Right renal cortex interstitium (tissue), 3 donors: Measurements from ENCODE around the gene SGK1. TPM values are rescaled to one million over a fixed set of nuclear protein-coding genes. Genes with fewer than 3 reads are reported as not detected.

ENCODE experiments used
- DNase-seq, 3 donors: peaks; one replicate each; pipeline ENCODE4 v3.0.0-alpha.2; 2013; ENCODE audit warnings: low read depth in 3 of 3, low spot score in 2 of 3
- polyA plus RNA-seq, 3 donors: library from polyadenylated mRNA; unstranded; fragments of 120-200 nt; gene quantifications; one replicate each; pipeline ENCODE4 v1.2.1, GENCODE V29; 2013; ENCODE audit not compliant: insufficient read length in 3 of 3

The SGK1 gene
- polyA plus RNA-seq, 3 donors: 94.1 to 112 (median 106) TPM

DNA sequence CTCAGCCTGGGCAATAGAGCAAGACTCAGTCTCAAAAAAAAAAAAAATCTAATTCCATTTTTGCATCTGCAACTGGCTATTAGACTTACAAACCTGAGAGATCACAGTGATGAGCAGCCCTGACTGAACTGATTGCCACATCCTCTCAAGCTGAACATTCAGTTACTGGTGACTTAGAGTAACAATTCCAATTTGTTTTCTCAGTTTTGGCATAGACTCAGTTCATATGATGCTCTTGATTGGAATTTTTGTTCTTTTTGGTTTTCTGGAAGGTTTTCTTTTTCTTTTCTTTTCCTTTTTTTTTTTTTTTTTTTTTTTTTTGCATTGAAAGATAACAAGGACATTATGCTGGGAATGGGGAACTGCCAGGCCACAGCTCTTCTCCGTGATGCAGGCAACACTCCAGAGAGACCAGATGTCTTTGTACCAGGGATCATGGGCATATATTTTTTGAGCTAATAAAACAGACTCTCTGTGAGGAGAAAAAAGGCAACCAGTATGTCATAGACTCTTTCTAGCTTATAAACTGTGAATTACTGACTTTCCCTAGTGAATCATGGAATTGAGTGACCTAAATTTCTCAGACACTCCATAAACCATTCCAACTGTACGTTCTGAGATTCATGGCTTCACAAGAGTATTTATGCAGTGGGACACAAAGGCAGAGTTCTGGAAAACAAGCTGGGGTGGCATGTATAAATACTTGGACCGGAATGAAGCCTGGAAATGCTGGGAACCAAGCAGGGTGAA lies 179.5 kb downstream of the SGK1 start:
- DNase-seq: no peak

DNA sequence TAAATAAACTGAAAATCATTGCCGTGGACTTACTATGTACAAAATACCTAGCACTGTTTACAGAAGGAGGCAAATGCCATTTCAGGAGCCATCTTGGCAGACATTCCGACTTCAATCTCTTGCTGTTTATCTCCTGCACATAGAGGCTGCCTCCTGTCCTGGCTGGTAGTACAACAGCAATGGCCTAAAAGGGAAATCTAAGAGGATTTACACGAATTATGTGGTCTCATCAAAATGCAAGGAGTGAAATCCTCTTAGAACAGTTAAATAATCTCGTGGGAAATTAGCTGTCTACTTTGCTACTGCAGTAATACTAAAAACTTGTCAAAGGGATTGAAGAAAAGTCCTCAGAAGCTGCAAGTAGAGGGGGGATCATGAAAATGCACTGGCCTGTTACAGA lies 183.3 kb downstream of the SGK1 start:
- DNase-seq: no peak

DNA sequence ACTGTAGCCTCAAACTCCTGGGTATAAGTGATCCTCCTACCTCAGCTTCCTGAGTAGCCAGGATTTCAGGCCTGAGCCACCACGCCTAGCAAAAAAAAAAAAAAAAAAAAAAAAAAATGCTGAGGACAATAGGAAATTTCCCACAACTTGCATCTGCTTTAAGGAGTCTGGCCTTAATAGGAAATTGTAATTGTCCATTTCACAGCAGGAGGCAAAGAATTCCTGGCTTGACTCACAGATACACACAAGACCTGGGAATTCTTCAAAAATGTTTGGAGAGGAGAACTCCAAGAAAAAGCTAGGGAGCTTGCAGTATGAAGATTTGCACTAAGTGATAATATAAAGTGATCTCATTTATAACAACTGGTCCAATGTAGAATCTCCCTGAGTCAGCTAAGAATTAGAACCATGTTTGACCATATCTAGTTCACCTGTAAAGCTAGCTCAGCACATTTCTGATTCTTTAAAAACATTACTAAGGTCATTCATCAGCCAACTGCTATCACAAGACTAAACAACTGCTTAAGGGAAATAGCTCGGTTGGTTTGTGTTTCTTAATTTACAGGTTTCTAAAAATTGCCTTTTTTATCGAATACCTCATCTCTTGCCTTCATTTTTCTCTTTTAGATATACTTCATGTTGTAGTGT lies 185.3 kb downstream of the SGK1 start:
- DNase-seq: no peak

DNA sequence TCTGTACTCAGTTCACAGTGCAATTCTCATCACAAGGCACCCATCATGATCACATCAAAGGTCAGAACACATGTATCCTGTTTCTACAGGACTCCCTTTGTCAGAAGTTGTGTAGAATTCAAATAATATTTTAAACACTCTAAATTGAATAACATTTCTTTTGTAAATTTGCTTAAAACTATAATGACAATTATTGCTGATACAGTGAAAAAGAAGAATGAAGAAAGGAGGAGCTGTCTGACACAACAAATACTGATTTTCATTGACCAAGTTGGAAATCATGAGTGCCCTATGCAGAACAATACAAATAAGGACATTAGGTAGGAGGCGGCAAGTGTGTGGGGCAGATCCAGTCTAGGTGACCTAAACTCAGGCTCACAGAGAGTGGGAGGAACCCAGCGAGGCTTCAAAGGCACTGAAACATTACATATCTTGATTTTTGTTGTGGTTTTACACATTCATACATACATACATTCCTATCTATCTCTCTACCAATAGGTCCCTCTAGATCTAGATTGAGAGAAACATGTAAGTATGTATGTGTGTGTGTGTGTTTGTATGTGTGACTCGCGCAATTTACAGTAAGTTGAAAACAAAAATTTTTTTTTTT lies 186.3 kb downstream of the SGK1 start:
- DNase-seq: no peak

DNA sequence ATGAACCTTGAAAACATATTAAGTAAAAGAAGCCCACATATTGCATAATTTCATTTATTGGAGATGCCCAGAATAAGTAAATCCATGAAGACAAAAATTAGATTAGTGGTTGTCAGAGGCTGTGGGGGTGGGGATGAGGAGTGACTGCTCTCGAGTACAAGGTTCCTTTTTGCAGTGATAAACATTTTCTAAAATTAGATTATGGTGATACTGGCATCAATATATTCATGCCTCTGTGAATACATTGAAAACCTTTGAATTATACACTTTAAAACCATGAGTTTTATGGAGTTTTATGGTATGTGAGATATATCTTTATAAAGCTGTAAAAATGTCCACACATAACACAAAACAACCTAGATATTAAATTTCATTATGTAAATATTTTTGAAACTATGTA lies 189.8 kb downstream of the SGK1 start:
- DNase-seq: no peak

DNA sequence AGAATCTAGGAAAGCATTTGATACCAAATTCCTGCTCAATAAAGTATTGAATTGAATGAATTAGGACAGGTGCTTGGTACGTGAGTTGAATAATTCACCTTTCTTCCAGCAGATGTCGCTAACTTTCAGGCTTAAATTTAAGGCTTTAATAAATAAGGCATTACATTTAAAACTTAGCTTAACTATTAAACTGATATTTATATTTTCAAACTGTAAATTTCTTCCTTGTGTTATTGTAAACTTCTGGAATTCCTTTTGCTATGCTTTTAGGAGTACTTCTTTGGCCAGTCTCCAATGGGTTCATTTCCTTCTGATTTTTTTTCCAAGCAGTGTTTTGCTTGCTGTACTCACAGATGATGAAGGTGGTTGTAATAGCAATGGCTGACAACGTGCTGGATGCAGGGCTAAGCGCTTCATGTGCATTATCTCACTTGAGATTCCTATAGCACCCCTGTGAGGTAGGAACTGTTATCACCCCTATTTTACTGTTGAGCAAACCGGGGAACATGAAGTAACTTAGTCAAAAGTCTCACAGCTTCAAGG lies 194.2 kb downstream of the SGK1 start:
- peak; percentile 21 to 45 (median 43) for DNase-seq

DNA sequence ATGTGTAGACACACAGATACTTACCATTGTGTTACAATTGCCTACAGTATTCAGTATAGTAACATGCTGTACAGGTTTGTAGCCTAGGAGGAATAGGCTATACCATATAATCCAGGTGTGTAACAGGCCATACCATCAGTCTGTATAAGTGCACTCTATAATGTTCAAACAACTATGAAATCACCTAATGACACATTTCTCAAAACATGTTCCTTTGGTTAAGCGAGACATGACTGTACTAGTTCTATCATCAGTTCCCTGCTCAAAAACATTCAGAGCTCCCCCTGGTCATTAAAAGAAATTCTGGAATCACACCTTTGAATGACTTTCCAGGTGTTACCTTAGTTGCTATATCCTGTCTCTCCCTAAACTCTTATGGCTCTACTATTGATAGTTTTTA lies 195.1 kb downstream of the SGK1 start:
- DNase-seq: no peak

DNA sequence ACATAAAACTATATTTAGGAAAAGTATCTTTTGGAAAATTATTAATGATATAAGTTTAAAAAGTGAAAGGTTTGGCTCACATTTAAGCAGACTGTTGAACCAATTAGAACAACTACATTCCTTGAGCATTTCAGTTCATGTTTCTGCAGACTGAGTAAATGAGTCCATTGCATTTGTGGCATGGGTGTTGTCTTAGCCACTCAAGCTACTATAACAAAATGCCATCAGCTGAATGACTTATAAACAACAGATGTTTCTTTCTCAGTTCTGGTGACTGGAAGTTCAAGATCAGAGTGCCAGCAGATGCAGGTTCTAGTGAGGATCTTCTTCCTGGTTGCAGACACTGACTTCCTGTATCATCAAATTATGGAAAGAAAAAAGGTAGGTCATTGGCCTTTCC lies 198.4 kb downstream of the SGK1 start:
- DNase-seq: no peak
